ENCODE results near the gene ZNF205. TPM values are rescaled to one million over a fixed set of nuclear protein-coding genes. Genes with fewer than 3 reads are reported as not detected.

ZNF205 gene
- total RNA-seq, 1 experiment from 2014 or later, result 26.7 TPM

DNA sequence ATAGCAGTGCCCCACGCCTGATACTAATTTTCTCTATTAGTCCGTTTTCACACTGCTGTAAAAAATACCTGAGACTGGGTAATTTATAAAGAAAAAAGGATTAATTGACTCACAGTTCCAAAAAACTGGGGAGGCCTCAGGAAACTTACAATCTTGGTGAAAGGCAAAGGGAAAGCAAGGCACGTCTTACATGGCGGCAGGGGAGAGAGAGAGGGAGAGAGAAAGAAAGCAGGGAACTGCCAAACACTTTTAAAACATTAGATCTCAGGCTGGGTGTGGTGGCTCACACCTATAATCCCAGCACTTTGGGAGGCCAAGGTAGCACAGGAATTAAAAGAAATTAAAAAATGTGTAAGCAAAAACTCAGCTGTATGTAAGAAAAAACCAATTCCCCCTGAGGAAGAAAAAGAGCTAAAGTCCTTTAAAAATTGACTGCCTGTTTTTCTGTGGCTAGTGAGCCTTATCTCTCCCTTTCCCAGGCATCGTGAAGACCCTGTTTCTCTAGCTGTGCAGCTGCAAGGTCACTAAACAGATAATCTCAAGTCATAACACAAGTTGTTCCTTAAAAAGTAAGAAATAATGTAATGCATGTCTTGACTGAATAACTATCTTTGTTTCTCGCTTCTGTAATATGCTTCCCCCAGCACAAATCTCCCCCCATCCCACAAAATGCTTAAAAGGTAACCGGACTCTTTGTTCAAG lies 27.3 kb upstream of the ZNF205 start:
- no peak for DNase-seq (ENCODE audit: low spot score)

DNA sequence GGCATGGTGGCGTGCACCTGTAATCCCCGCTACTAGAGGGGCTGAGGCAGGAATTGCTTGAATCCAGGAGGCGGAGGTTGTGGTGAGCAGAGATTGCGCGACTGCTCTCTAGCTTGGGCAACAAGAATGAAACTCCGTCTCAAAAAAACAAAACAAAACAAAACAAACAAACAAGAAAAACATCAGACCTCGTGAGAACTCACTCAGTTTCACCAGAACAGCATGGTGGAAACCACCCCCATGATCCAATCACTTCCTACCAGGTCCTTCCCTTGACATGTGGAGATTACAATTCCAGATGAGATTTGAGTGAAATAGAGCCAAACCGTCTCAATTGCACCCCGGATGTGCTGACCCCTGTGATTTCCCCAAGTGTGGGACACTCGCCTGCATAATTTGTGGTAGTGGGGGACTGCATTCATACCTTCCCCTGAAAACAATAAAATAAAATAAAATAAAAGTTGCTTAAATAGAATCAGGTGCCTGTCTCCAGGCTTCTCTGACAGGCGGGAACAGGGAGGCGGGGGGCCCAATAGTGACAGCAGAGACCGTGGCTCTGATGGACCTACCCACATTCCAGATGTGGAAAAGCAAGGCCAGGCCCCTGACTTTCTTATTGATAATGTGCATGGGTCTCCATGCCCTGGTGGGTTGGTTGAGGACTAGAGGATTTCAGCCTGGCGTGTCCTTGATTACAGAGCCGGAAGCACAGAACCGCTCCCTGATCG lies 26.4 kb upstream of the ZNF205 start:
- no peak for DNase-seq (ENCODE audit: low spot score)

DNA sequence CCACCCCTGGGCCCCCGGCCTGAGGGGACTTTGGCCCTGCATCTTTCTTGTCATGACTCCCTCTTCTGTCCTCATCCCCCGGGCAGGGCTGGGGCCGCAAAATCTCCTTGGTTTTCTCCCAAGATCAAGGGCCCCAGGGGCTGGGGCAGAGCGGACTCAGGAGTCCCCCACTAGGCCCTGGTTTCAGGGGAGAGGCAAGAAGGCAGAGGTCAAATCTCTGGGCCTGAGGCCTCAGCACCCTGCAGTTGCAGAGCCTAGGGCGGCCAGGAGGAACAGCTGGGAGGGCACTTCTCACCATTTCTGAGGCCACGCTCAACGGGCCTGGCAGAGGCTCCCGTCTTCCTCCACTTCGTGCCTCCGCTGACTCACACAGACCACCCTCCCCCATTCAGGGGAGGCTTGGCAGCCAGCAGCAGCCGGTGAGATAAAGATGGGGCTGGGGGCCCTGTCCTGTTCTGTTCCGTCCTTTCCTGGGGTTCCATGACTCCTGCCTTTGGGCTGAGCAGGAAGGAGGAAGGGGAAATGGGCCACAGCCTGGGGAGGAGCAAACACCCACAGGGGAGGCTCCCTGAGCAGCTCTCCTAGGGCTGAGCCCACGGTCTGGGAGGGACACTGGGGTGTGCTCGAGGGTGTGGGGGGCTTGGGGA lies 25.7 kb upstream of the ZNF205 start:
- no peak for DNase-seq (ENCODE audit: low spot score)

- no peak for DNase-seq (ENCODE audit: low spot score)
Observed at GRCh38 chr16:3087243-3088235, 24.8 kb upstream of the ZNF205 start.

DNA sequence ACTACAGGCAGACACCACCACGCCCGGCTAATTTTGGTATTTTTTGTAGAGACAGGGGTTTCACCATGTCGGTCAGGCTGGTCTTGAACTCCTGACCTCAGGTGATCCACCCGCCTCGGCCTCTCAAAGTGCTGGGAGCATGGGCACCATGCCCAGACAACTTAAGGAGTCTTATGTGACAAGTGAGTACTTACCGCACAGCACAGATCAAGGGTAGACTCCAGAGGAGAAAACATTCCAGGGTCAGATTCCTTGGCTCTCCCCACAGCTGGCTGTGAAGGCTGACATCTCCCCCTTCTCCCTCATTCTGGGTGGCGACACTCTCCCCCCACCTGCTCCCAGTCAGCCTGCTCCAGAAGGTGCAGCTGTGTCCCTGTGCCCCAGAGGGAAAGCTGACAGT lies 23.9 kb upstream of the ZNF205 start:
- DNase-seq (ENCODE audit: low spot score), result no peak

DNA sequence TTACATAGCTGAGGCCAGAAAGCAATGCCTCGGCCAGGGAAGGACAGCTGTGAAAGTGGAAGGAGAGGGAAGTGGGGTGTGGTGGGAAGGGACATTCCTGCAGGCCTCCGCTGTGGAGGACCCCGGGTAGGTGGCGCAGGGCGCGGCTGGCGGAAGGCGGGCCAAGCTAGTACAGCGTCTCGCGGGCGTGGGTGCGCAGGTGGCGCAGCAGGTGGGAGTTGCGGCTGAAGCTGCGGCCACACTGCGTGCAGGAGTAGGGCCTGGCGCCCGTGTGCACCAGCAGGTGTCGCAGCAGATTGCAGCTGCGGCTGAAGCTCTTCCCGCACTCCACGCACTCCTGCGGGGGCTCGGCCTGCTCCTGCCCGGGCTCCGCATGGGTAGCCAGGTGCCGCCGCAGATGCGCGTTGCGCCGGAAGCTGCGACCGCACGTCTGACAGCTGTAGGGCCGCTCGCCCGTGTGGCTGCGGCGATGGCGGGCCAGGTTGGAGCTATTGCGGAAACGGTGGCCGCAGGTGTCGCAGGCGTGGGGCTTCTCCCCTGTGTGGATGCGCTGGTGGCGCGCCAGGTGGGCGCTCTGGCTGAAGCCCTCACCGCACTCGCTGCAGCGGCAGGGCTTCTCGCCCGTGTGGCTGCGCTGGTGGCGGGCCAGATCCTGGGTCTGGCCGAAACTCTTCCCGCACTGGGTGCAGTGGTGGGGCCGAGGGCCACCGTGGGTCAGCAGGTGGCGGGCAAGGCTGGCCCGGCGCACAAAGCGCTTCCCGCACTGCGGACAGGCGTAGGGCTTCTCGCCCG lies 23.3 kb upstream of the ZNF205 start:
- no peak for DNase-seq (ENCODE audit: low spot score)

DNA sequence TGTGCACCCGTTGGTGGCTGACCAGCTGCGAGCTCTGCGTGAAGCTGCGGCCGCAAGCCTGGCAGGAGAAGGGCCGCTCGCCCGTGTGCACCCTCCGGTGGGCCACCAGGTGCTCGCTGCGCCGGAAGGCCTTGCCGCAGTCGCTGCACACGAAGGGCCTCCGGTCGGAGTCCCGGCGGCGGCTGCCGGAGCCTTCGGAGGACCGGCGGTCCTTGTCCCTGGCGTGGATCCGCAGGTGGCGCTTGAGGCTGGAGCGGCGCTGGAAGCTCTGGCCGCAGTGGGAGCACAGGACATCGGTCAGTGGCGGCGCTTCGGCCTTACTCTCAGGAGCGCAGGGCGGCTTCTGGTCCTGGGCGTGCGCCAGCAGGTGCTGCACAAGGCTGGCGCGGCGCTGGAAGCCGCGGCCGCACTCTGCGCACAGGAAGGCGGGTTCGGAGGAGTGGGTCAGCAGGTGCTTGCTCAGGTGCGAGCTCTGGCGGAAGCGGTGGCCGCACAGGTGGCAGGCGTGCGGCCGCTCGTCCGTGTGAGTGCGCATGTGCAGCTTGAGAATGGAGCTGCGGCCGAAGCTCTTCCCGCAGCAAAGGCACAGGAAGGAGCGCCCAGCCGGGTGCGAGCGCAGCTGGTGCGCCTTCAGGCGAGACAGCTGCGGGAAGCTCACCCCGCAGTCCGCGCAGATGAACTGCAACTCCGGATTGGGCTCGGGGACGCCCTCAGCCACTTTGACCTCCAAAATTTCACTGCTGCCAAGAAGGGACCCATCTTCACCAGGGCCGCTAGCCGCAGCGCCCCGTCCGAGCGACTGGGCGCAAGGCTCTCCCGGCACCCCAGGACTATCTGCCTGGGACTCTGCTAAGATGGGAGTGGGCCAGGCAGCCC lies 22.4 kb upstream of the ZNF205 start:
- DNase-seq (ENCODE audit: low spot score), result no peak

DNA sequence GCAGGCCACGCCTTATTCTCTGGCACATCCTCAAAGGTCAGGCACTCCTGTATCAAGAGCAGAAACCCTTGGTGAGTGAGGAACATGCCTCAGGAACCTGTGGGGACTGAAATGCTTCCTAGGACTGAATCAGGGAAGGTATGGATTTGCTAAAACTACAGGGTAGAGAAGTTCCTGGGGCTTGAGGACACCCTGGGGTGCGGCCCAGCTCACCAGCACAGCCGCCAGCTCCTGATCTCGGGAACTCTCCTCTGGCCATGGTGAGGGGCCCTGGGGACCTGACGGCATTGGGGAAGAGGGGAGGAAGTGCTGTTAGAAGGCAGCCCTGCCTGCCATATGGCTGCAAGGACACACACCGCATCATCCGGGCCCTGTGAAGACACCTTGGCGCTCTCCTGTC lies 20.8 kb upstream of the ZNF205 start:
- no peak for DNase-seq (ENCODE audit: low spot score)

- no peak for DNase-seq (ENCODE audit: low spot score)
Observed at GRCh38 chr16:3092501-3092941, 19.9 kb upstream of the ZNF205 start.

DNA sequence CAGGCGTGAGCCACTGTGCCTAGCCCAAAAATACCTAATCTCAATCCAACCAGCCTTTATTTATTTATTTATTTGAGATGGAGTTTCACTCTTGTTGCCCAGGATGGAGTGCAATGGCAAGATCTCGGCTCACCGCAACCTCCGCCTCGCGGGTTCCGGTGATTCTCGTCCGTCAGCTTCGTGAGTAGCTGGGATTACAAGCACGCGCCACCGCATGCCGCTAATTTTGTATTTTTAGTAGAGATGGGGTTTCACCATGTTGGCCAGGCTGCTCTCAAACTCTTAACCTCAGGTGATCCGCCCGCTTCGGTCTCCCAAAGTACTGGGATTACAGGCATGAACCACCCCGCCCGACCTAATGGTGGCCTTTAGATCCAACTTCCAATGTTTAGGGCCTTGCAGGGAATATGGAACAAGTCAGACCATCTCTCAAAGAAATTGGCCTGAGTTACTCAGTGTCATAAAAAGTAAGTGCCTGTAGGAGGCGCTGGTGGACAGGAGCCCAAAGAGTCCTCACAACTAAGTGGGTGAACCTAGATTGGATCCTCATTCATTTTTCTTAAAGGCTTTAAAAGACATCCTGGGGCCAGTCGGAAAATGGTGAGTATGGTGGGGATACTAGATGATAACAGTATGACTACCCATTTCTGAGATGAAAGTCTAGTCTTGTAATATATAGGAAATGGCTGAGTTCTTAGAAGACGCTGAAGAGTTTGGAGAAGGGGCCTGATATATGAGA lies 17.9 kb upstream of the ZNF205 start:
- DNase-seq (ENCODE audit: low spot score), result peak; percentile 71

GRCh38 chr16:3095869-3096268 lies 16.5 kb upstream of the ZNF205 start:
- no peak for DNase-seq (ENCODE audit: low spot score)

DNA sequence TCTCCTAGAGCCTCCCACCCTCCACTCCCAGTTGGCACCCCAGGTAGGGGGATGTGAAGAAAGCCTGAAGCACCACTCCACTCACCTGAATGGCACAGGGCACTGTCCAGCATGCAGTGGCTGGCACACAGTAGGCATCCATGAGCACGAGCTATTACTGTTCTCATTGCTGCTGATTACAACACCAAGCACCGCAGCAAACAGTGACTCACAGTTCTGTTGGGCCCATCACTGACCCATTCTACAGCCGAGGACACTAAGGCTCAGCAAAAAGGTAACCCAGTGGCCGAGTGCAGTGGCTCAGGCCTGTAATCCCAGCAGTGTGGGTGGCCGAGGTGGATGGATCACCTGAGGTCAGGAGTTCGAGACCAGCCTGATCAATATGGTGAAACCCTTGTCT lies 16.0 kb upstream of the ZNF205 start:
- DNase-seq (ENCODE audit: low spot score), result no peak

- DNase-seq (ENCODE audit: low spot score), result no peak
Observed at GRCh38 chr16:3097266-3097665, 15.1 kb upstream of the ZNF205 start.

GRCh38 chr16:3098459-3099394 lies 13.7 kb upstream of the ZNF205 start, which contains the start of gene ZSCAN10:
Gene ZSCAN10 (minus strand): TSS chr16:3099294. CDS start chr16:3092937, 6,357 bp downstream.
- no peak for DNase-seq (ENCODE audit: low spot score)

- DNase-seq (ENCODE audit: low spot score), result no peak
Observed at GRCh38 chr16:3099395-3099731, 13.0 kb upstream of the ZNF205 start.

- DNase-seq (ENCODE audit: low spot score), result peak; percentile 94
Observed at GRCh38 chr16:3099732-3100499, 12.5 kb upstream of the ZNF205 start.

All from HT-29 (cell line).